Measurements from ENCODE around the gene TSPAN15.

Gene TSPAN15

GRCh38 chr10:69479240-69480067, 28.2 kb downstream of the TSPAN15 start:
- Histone ChIP-seq H3K79me2 (ENCODE audit: insufficient read depth, low read length) (no peaks in the 10 kb centered on the region), H3F3A (ENCODE audit: insufficient read depth) (no peaks in the 10 kb centered on the region), H3K9me3 (ENCODE audit: insufficient read depth, low read length) (no peaks in the 10 kb centered on the region), H3K9ac (ENCODE audit: low read length) (no peak overlapping the region), H3K27ac (ENCODE audit: low read depth, low read length) (no peak overlapping the region), H4K20me1 (ENCODE audit: low read depth, low read length) (no peaks in the 10 kb centered on the region), H3K9me2 (replicated peaks; ENCODE audit: insufficient read depth, low read length) (no peaks in the 10 kb centered on the region), H3K4me3 (ENCODE audit: insufficient read depth, low read length, poor library complexity, severe bottlenecking) (no peak overlapping the region), H3K4me2 (ENCODE audit: low read depth, low read length, poor library complexity, severe bottlenecking) (no peak overlapping the region), H2AFZ (ENCODE audit: low read depth, low read length, severe bottlenecking) (no peak overlapping the region), H3K36me3 (ENCODE audit: low read length) (no peaks in the 10 kb centered on the region), H3K27me3 (ENCODE audit: low read length) (no peaks in the 10 kb centered on the region)
- TF ChIP-seq CTCF (IDR thresholded peaks at IDR 0.05; ENCODE audit: insufficient read depth, low read length, poor library complexity, severe bottlenecking) (no peak), EZH2phosphoT487 (conservative IDR thresholded peaks at IDR 0.05; ENCODE audit: low read length) (no peak)

GRCh38 chr10:69480068-69480412, 28.8 kb downstream of the TSPAN15 start:
- no peaks in the 10 kb centered on the region for H3K79me2 ChIP-seq (ENCODE audit: insufficient read depth, low read length)
- no peaks in the 10 kb centered on the region for H3K9me3 ChIP-seq (ENCODE audit: insufficient read depth, low read length)
- H3K9me2 ChIP-seq (replicated peaks; ENCODE audit: insufficient read depth, low read length), result no peaks in the 10 kb centered on the region
- H3K27me3 ChIP-seq (ENCODE audit: low read length), result no peaks in the 10 kb centered on the region
- H3K4me2 ChIP-seq (ENCODE audit: low read depth, low read length, poor library complexity, severe bottlenecking), result no peak overlapping the region
- no peak overlapping the region for H3K4me3 ChIP-seq (ENCODE audit: insufficient read depth, low read length, poor library complexity, severe bottlenecking)
- no peak overlapping the region for H2AFZ ChIP-seq (ENCODE audit: low read depth, low read length, severe bottlenecking)
- no peak overlapping the region for H3K9ac ChIP-seq (ENCODE audit: low read length)
- no peaks in the 10 kb centered on the region for H3F3A ChIP-seq (ENCODE audit: insufficient read depth)
- TF ChIP-seq EZH2phosphoT487 (conservative IDR thresholded peaks at IDR 0.05; ENCODE audit: low read length) (no peak), CTCF (IDR thresholded peaks at IDR 0.05; ENCODE audit: insufficient read depth, low read length, poor library complexity, severe bottlenecking) (no peak)
- no peak overlapping the region for H3K27ac ChIP-seq (ENCODE audit: low read depth, low read length)
- no peaks in the 10 kb centered on the region for H3K36me3 ChIP-seq (ENCODE audit: low read length)
- H4K20me1 ChIP-seq (ENCODE audit: low read depth, low read length), result no peaks in the 10 kb centered on the region

- Histone ChIP-seq H3K9me3 (ENCODE audit: insufficient read depth, low read length) (no peaks in the 10 kb centered on the region), H3K79me2 (ENCODE audit: insufficient read depth, low read length) (no peaks in the 10 kb centered on the region), H4K20me1 (ENCODE audit: low read depth, low read length) (no peaks in the 10 kb centered on the region), H3K9me2 (replicated peaks; ENCODE audit: insufficient read depth, low read length) (no peaks in the 10 kb centered on the region), H3K4me2 (ENCODE audit: low read depth, low read length, poor library complexity, severe bottlenecking) (no peak overlapping the region), H3K9ac (ENCODE audit: low read length) (no peak overlapping the region), H3K36me3 (ENCODE audit: low read length) (no peaks in the 10 kb centered on the region), H3K27me3 (ENCODE audit: low read length) (no peaks in the 10 kb centered on the region), H3F3A (ENCODE audit: insufficient read depth) (no peaks in the 10 kb centered on the region), H3K27ac (ENCODE audit: low read depth, low read length) (no peak overlapping the region), H3K4me3 (ENCODE audit: insufficient read depth, low read length, poor library complexity, severe bottlenecking) (no peak overlapping the region), H2AFZ (ENCODE audit: low read depth, low read length, severe bottlenecking) (no peak overlapping the region)
- no peak for TF ChIP-seq CTCF (IDR thresholded peaks at IDR 0.05; ENCODE audit: insufficient read depth, low read length, poor library complexity, severe bottlenecking)
- TF ChIP-seq EZH2phosphoT487 (conservative IDR thresholded peaks at IDR 0.05; ENCODE audit: low read length), result no peak
Measured at GRCh38 chr10:69481305-69481704, 30.0 kb downstream of the TSPAN15 start.

Measured in SU-DHL-6 (cell line).